Measurements from ENCODE around the gene TUT1.
"Not testable (repeated sequence)": the region's sequence is repeated elsewhere in the genome, so short reads cannot be mapped to it uniquely, and the experiment has no call there.

The TUT1 gene

GRCh38 chr11:62578541-62578940, 12.8 kb downstream of the TUT1 start:
- DNase-seq (ENCODE audit: low read depth in 2 of 2): no peak

GRCh38 chr11:62577046-62577714, 14.1 kb downstream of the TUT1 start:
- DNase-seq (ENCODE audit: low read depth in 2 of 2): no peak

GRCh38 chr11:62575837-62576236, 15.5 kb downstream of the TUT1 start:
- DNase-seq (ENCODE audit: low read depth in 2 of 2): no peak

GRCh38 chr11:62575156-62575555, 16.2 kb downstream of the TUT1 start:
- no peak for DNase-seq (ENCODE audit: low read depth in 2 of 2)

DNA sequence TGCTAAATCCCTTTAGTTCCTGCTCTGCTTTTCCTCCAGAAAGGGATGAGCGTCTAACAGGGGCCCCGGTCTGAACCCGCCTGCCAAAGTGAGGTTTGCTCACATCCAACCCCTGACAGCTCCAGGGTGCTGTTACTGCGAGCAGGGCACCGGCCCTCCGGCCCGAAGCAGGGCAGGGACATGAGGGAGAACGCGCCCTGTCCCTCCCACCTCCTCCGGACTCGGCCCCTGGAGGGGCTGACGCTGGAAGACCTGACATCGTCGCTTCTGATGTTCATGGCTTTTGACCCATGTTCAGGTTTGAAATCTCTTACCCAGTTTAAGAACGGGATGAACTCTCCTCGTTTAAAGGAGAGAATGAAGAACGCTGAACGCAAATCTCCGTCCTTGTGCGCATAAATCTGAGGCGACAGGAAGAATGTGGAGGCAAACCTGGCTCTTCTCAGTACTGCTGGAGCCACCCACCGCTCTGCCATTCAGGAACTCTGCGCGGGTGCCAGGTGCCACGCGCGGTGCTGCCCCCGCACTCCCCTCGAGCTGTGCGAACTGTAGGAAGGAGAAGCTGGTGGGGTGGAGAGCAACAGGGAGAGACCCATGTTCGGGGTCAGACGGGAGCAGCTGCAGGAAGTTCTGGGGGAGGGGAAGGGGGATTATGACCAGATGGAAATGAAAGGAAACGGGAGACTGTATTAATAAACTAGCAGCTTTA, 16.8 kb downstream of the TUT1 start:
- no peak for DNase-seq (ENCODE audit: low read depth in 2 of 2)

- DNase-seq (ENCODE audit: low read depth in 2 of 2): peak; percentile 97 to 98
These were observed 17.5 kb downstream of the TUT1 start, which contains the start of gene EEF1G for GRCh38 chr11:62573592-62574362. Gene EEF1G, minus strand, starts transcription at chr11:62573891. Its CDS starts 49 bp downstream, at chr11:62573842.

GRCh38 chr11:62573006-62573591, 18.2 kb downstream of the TUT1 start:
- DNase-seq (ENCODE audit: low read depth in 2 of 2): peak in 1 of 2 donors; percentile 3

GRCh38 chr11:62572431-62572830, 18.9 kb downstream of the TUT1 start:
- no peak for DNase-seq (ENCODE audit: low read depth in 2 of 2)

GRCh38 chr11:62571493-62571892, 19.8 kb downstream of the TUT1 start:
- DNase-seq (ENCODE audit: low read depth in 2 of 2): not testable (repeated sequence)

- DNase-seq (ENCODE audit: low read depth in 2 of 2): not testable (repeated sequence)
These were observed 20.4 kb downstream of the TUT1 start for GRCh38 chr11:62570903-62571302.

DNA sequence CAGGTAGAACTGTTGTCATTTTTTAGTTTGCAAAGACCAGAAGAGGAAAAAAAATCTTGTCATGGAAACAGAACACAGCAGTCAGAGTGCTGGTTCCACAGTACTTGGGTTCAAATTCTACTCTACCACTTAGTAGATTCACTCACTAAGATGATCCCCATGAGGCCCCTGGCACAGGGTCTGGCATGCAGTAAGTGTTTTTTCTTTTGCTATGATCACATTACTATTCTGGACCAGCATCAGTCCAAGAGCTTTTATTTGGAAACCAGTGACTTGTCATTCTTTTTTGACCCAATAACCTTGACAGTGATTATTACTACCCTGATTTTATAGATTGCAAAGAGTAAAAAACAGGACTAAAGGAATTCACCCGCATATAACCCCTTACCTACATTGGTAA, 21.7 kb downstream of the TUT1 start:
- DNase-seq (ENCODE audit: low read depth in 2 of 2): no peak

DNA sequence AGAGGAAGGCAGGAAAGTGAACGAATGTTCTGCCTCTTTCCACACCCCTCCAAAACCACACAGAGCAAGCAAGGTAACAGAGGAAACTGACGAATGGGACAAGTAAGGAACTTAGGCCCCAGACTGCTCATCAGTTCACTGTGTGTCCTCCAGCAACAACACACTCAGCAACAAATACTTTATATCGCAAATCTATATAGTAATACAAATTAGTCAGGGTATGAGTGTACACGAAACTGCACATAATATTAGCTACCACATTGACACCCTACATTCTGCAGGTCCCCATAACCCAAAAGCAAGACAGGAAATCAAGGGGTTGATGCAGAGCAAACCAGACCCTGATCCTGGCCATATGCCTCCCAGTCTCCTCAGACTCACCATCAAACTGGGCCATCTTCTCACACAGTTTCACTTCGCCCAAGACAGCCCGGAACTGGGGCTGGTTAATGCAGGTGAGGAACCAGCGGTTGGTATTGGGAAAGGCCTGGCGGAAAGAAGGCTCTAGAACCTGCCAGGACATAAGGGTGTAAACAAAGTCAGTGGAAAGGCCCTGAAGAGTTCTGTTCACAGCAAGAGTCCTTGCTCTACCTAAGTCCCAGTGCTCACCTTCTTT, 24.2 kb downstream of the TUT1 start:
- DNase-seq (ENCODE audit: low read depth in 2 of 2): no peak

GRCh38 chr11:62566247-62566646, 25.1 kb downstream of the TUT1 start:
- no peak for DNase-seq (ENCODE audit: low read depth in 2 of 2)

DNA sequence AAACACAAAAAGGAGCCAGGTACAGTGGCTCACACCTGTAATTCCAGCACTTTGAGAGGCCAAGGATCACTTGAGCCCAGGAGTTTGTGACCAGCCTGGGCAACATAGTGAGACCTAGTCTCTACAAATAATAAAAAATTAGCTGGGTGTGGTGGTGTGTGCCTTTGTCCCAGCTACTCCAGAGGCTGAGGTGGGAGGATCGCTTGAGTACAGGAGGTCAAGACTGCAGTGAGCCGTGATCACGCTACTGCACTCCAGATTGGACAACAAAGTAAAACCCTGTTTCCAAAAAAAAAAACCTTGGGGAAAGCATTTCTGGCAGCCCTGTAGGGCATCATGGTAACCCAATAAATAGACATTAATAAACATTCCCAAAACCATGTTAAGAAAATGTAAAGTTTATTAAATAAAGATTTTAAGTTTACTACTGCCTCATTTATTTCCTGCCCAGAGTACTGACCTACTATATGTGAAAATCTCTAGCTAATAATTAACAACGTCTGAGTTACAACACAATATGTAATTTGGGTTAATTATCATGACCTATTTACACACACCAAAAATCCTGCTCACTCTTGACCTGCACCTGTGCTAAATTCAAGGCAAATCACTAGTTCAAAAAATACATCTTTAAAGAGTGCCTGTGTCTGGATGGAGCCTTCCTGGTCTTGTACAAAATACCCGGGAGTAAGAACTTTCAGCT, 26.1 kb downstream of the TUT1 start:
- DNase-seq (ENCODE audit: low read depth in 2 of 2): no peak

DNA sequence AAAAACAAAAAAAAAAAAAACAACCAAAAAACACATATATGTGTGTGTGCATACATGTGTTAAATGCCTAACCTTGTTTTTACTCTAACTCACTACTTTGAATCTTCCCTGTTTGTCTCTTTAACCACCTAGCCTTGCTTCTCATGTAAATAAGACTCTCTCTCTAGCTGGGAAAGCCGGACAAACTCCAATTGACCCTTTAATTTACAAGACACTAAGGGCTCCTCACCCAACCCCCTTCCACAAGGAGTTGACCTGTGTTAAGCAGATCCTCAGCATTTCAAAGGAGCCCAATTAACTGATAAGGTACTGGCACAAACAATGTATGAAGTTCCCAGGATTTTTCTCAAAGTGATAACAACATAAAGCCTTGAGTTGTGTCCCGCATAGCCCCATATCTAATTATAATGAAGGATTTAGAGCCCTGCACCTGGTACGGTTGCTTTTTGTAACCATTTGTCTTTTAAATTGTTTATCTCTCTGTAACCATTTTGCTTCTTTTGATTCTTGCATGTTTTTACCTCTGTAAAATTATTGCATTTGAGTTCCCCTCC, 29.6 kb downstream of the TUT1 start:
- not testable (repeated sequence) for DNase-seq (ENCODE audit: low read depth in 2 of 2)

GRCh38 chr11:62560566-62561103, 30.7 kb downstream of the TUT1 start:
- DNase-seq (ENCODE audit: low read depth in 2 of 2): peak; percentile 70 to 78

DNA sequence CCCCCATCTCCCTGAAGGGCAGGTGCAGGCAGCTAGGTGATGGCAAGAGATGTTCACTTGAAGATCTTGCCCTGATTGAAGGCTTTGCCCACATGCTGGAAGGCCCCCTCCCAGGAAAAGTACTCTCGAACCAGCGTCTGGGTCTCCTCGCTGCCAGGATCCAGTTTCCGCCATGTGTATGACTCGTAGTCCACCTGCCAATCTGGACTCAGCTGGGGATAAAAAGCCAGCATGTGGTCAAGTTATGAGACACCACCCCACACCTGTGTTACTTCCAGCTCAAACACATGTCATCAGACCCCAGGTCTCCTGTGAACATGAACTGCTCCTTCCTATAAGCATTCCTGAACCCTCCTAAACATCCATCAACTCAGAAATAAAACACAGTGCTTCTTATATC, 31.7 kb downstream of the TUT1 start:
- DNase-seq (ENCODE audit: low read depth in 2 of 2): not testable (repeated sequence)

DNA sequence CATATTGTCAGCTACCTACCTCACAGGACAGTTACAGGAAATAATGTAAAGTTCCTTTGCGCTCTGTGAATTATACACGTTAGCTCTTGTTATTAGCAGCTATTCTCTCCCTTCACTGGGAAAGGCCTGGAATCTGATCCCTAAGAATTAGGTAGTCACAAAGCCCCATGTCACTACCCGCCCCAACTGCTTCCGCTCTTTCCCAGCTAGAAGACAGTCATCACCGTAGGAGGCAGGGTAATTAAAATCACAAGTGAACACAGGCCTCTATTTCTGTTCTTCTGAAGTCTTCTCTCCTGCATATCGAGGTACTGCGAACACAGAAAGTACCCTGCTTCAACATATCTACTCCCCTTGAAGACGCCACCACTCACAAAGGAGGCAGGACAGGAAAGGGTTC, 32.1 kb downstream of the TUT1 start:
- no peak for DNase-seq (ENCODE audit: low read depth in 2 of 2)

DNA sequence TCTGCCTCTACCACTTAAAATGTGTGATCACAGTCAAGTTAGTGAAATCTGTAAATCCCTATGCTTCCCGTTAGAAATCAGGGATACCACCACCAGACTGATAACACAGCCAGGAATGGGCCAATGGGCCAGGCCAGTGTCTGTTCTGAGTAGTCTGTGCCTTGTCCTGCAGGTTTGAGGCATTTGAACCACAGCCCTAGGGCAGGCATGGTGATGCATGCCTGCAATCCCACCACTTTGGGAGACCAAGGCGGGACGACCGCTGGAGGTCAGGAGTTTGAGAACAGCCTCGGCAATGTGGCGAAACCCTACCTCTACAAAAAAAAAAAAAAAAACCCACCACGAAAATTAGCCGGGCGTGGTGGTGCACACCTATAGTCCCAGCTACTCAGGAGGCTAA, 32.7 kb downstream of the TUT1 start:
- no peak for DNase-seq (ENCODE audit: low read depth in 2 of 2)

DNA sequence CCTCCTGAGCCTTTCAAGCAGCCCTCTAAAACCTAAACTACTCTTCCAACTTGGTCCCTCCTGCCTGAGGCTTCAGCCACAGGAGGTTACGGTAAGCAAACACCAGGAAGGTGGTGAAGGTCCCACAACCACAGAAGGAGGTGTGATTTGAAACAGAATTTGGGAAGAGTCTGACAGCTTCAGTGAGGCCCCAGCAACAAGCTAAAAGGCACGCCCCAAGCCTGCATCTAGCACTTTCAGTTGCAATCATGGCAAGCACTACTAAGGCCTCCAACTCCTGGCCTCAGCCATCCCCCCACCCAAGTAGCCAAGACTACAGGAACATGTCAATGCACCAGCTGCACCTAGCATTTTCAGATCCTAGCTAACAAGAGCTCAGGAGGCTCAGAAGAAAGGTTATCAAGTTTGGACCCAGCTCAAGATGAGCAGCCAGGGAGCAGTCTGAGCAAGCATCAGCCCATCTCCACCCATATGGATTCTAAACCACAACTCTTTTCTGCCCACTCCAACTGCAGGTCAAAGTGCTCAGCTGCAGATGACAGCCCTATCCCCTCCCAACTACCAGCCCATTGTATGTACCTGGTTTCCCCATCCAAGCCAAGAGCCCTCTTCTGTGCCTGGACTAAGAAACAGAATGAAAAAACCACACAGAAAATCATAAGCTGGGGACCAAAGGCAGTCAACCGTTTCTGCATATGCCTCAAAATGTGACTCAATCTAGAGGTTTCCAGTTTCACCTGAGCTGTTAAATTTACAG, 34.3 kb downstream of the TUT1 start:
- DNase-seq (ENCODE audit: low read depth in 2 of 2): no peak

Measured in stimulated activated CD8-positive, alpha-beta memory T cell treated with anti-CD3 and anti-CD28 coated beads, Interleukin-7, amount 100 ng/mL, for 4 hours (primary cell).